ENCODE measurements around the gene IL6ST. TPM values are rescaled to one million over a fixed set of nuclear protein-coding genes. Genes with fewer than 3 reads are reported as not detected.
"Not testable (repeated sequence)": the region's sequence is repeated elsewhere in the genome, so short reads cannot be mapped to it uniquely, and the experiment has no call there.

Gene IL6ST
- total RNA-seq, 3 donors from 2014 or later, result 74.9 to 97.1 (median 79.1) TPM

DNA sequence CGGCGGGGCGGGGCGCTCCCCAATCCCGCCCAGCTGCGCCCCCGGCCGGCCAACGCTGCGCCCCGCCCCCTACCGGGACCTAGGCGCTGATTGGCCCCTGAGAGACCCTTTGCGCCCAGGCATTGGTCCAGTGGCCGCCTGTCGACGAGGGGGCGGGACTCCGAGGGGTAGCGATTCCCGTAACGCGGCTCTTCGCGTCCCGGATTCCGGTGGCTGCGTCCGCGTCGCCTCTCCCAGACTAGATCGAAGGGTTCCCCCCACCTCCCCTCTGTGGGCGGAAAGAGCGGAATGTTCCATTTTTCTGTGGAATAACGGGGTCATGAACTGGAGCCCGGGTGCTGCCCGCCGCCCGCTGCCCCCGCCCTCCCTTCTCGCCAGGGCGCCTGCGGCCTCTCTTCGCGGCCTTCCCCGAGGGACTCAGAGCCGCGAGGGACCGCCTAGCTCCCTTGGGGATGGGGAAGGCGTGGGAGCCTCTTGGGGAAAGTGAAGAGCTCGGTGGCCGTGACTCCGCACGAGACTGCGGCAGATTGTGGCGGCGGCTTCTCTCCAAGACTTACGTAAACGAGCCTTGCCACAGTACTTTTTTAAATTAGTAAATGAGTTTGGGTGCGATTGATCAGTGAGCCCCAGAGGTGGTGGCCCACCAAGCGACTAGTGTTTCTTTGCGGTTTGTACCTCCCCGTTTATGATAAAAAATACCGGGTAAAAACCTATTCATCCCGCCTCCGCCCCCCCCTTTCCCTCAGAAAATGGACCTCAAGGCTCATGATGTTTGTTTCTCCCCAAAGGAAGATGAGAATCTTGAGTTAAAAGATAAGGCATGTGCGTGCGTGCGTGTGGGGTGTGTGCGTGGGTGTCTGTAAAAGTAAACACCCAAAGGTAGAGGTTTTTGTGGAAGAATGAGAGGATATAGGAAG is 493 bp upstream of the IL6ST start:
- Mint-ChIP-seq H3K27me3 (ENCODE audit: low read depth) (no peaks in the 10 kb centered on the region), H3K9me3 (peaks cover 5% of the 10 kb centered on the region), H3K36me3 (ENCODE audit: insufficient read depth) (peaks cover 23% of the 10 kb centered on the region), H3K4me1 (ENCODE audit: low read depth) (peaks cover 50% of the 10 kb centered on the region), H3K4me3 (peak overlapping the region; percentile 99)
- ATAC-seq, result peak; percentile 89 to 92
- peak; percentile 96 for DNase-seq

DNA sequence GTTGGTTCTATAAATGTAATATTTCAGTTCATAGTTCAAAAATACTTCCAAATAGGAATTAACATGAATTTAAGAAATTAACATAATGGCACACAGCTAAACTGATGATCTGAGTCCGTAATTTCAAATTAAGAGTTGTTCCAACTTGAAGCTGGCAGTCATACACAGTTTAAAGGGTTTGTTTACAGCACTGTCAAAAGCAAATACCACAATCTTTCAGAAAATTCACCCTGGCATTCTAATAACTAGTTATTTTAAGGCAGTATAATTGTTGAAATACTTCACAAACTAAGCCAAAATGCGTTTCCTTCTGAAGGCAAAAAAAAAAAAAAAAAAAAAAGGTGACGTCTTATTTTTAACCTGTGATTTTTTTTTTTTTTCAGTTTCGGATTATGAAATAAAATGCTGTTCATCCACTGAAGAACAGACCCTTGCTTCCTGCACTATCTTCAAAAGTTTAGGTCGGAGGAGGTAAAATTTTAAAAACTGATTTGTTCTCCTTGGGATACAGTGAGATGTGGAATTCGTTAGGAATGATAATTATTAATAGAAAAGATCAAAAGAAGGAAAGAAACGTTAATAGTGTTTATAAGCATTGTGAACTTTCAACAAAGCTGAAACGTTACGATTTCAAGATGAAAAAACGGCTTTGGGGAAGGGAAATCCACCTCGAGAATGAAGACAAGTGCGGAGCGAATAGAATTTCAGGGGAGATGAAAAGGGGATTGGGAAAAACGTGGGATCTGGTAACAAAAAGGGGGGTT is 850 bp downstream of the IL6ST start:
- no peak for ATAC-seq
- Mint-ChIP-seq H3K36me3 (ENCODE audit: insufficient read depth) (peaks cover 28% of the 10 kb centered on the region), H3K4me3 (peak overlapping the region; percentile 99), H3K9me3 (peaks cover 5% of the 10 kb centered on the region), H3K27me3 (ENCODE audit: low read depth) (no peaks in the 10 kb centered on the region), H3K4me1 (ENCODE audit: low read depth) (peaks cover 63% of the 10 kb centered on the region)
- no peak for DNase-seq

DNA sequence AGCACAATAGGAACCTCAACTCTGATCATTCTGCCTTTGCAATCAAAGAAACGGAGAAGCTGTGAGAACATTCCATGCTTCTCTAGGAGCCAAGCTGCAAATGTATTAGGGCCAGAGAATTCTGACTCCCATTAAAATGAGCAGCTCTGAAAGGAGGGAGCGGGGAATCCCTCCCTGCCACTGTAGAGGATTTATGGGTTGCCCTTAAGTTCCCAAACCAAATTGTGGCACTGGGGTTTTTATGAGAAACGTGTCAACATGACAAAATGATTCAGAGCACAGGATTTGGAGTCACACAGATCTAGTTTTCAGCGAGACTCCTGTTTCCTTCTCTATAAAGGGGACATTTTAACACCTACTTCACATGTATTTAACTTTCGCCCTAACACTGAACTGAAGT is 1.8 kb downstream of the IL6ST start:
- H3K4me3 Mint-ChIP-seq, result peak overlapping the region; percentile 99
- no peaks in the 10 kb centered on the region for H3K27me3 Mint-ChIP-seq (ENCODE audit: low read depth)
- ATAC-seq (no peak), DNase-seq (no peak)
- peaks cover 28% of the 10 kb centered on the region for H3K36me3 Mint-ChIP-seq (ENCODE audit: insufficient read depth)
- peaks cover 63% of the 10 kb centered on the region for H3K4me1 Mint-ChIP-seq (ENCODE audit: low read depth)
- peaks cover 5% of the 10 kb centered on the region for H3K9me3 Mint-ChIP-seq

DNA sequence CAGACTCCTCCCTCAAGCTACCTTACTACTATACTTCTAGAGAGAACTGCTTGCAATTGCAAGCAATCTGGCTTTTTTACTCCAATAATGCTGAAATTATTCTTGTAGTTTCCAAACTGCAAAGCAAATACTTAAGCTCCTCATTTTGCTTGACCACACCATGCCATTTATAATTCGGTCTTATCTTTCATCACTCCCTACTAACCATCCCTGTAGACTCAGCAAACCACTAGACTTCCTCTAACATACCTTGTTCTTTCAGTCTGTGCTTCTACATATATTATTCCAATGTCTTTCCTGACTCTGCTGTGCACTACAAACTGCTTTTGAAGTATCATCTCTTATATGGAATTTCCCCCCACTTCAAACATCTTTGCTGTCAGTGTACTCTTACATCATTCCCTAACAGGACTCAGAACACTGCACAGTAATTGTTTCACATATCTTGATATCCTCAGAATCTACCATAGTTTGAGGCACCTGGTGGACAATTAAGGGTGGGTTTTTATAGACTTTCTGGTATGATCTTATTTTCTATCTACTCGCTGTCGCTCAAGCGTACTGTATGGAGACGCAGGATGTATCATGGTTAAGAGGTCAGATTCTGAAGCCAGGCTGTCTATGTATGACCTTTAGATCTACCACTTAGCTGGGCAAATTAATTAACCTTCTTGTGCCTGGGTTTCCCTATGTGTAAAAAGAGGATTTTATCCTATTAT is 2.8 kb downstream of the IL6ST start:
- Mint-ChIP-seq H3K4me1 (ENCODE audit: low read depth) (peaks cover 66% of the 10 kb centered on the region), H3K36me3 (ENCODE audit: insufficient read depth) (peaks cover 32% of the 10 kb centered on the region), H3K4me3 (peak overlapping the region; percentile 99), H3K9me3 (peaks cover 5% of the 10 kb centered on the region), H3K27me3 (ENCODE audit: low read depth) (no peaks in the 10 kb centered on the region)
- DNase-seq (no peak), ATAC-seq (no peak)

GRCh38 chr5:55990895-55991294 is 3.9 kb downstream of the IL6ST start:
- Mint-ChIP-seq H3K4me1 (ENCODE audit: low read depth) (peaks cover 65% of the 10 kb centered on the region), H3K4me3 (peak overlapping the region; percentile 99), H3K36me3 (ENCODE audit: insufficient read depth) (peaks cover 39% of the 10 kb centered on the region)
- H3K9me3 Mint-ChIP-seq; H3K27me3 Mint-ChIP-seq (ENCODE audit: low read depth); ATAC-seq; DNase-seq: not testable (repeated sequence)

- peaks cover 40% of the 10 kb centered on the region for H3K36me3 Mint-ChIP-seq (ENCODE audit: insufficient read depth)
- DNase-seq (no peak), ATAC-seq (no peak)
- H3K27me3 Mint-ChIP-seq (ENCODE audit: low read depth), result no peaks in the 10 kb centered on the region
- H3K4me3 Mint-ChIP-seq, result peak overlapping the region; percentile 99
- peaks cover 70% of the 10 kb centered on the region for H3K4me1 Mint-ChIP-seq (ENCODE audit: low read depth)
- peaks cover 5% of the 10 kb centered on the region for H3K9me3 Mint-ChIP-seq
Measured at GRCh38 chr5:55989860-55990259, 4.9 kb downstream of the IL6ST start.

GRCh38 chr5:55988979-55989638 is 5.7 kb downstream of the IL6ST start:
- Mint-ChIP-seq H3K36me3 (ENCODE audit: insufficient read depth) (peaks cover 40% of the 10 kb centered on the region), H3K4me3 (peak overlapping the region; percentile 99), H3K9me3 (peaks cover 5% of the 10 kb centered on the region), H3K27me3 (ENCODE audit: low read depth) (no peaks in the 10 kb centered on the region), H3K4me1 (ENCODE audit: low read depth) (peaks cover 77% of the 10 kb centered on the region)
- ATAC-seq, result no peak
- DNase-seq, result no peak

- H3K4me3 Mint-ChIP-seq, result peak overlapping the region; percentile 55
- peaks cover 40% of the 10 kb centered on the region for H3K36me3 Mint-ChIP-seq (ENCODE audit: insufficient read depth)
- H3K9me3 Mint-ChIP-seq; ATAC-seq; DNase-seq; H3K27me3 Mint-ChIP-seq (ENCODE audit: low read depth): not testable (repeated sequence)
- H3K4me1 Mint-ChIP-seq (ENCODE audit: low read depth), result peaks cover 80% of the 10 kb centered on the region
Measured at GRCh38 chr5:55988428-55988827, 6.3 kb downstream of the IL6ST start.

DNA sequence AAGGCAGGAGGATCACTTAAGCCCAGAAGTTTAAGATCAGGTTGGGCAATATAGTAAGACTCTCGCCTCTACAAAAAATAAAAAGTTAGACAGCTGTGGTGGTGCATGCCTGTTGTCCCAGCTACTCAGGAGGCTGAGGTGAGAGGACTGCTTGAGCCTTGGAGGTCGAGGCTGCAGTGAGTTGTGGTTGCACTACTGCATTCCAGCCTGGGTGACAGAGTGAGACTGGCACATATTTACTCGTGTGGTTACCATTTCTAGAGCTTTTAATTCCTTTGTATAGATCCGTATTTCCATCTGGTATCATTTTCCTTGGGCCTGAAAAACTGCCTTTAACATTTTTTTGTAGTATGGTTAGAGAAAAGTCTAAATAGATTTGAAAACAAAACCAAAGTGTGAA is 7.8 kb downstream of the IL6ST start:
- peaks cover 34% of the 10 kb centered on the region for H3K36me3 Mint-ChIP-seq (ENCODE audit: insufficient read depth)
- H3K4me3 Mint-ChIP-seq, result peak overlapping the region; percentile 9

DNA sequence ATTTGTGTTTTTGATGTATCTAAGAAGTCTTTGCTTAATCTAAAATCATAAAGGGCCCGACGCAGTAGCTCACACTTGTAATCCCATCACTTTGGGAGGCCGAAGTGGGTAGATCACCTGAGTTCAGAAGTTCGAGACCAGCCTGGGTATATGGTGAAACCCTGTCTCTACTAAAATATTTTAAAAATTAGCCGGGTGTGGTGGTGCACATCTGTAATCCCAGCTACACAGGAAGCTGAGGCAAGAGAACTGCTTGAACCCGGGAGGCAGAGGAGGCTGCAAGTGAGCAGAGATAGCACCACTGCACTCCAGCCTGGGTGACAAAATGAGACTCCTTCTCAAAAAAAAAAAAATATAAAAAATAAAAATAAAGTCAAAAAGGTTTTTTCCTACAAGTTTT is 9.6 kb downstream of the IL6ST start:
- Mint-ChIP-seq H3K36me3 (ENCODE audit: insufficient read depth) (peaks cover 18% of the 10 kb centered on the region), H3K9me3 (no peaks in the 10 kb centered on the region), H3K4me3 (peak overlapping the region; percentile 49), H3K4me1 (ENCODE audit: low read depth) (peaks cover 71% of the 10 kb centered on the region), H3K27me3 (ENCODE audit: low read depth) (no peaks in the 10 kb centered on the region)
- DNase-seq (no peak), ATAC-seq (no peak)

More for the DNA sequence above, 7.8 kb downstream of the IL6ST start:
- ATAC-seq (no peak), DNase-seq (no peak)
- peaks cover 5% of the 10 kb centered on the region for H3K9me3 Mint-ChIP-seq
- H3K27me3 Mint-ChIP-seq (ENCODE audit: low read depth), result no peaks in the 10 kb centered on the region
- peaks cover 84% of the 10 kb centered on the region for H3K4me1 Mint-ChIP-seq (ENCODE audit: low read depth)

DNA sequence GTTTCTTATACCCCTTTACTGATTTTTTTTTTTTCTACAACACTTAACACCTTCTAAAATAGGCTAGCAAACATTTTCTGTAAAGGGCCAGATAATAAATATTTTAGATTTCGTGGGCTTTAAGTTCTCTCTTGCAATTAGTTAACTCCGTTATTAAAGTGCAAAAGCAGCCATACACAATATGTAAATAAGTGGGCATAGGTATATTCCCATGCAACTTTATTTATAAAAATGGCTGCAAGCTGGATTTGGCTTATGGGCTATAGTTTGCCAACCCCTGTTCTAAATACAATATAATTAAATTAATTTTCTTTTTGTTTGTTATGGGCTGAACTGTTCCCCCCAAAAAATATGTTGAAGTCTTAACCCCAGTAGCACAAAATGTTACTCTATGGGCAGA is 10.8 kb downstream of the IL6ST start:
- Mint-ChIP-seq H3K4me1 (ENCODE audit: low read depth) (peaks cover 69% of the 10 kb centered on the region), H3K27me3 (ENCODE audit: low read depth) (no peaks in the 10 kb centered on the region), H3K9me3 (no peaks in the 10 kb centered on the region), H3K4me3 (no peak overlapping the region), H3K36me3 (ENCODE audit: insufficient read depth) (peaks cover 20% of the 10 kb centered on the region)
- ATAC-seq (no peak), DNase-seq (no peak)

GRCh38 chr5:55982957-55983381 is 11.8 kb downstream of the IL6ST start:
- no peaks in the 10 kb centered on the region for H3K27me3 Mint-ChIP-seq (ENCODE audit: low read depth)
- H3K4me1 Mint-ChIP-seq (ENCODE audit: low read depth), result peaks cover 73% of the 10 kb centered on the region
- ATAC-seq (peak; percentile 18 to 54), DNase-seq (no peak)
- H3K36me3 Mint-ChIP-seq (ENCODE audit: insufficient read depth), result peaks cover 24% of the 10 kb centered on the region
- H3K4me3 Mint-ChIP-seq, result peak overlapping the region; percentile 64
- no peaks in the 10 kb centered on the region for H3K9me3 Mint-ChIP-seq

DNA sequence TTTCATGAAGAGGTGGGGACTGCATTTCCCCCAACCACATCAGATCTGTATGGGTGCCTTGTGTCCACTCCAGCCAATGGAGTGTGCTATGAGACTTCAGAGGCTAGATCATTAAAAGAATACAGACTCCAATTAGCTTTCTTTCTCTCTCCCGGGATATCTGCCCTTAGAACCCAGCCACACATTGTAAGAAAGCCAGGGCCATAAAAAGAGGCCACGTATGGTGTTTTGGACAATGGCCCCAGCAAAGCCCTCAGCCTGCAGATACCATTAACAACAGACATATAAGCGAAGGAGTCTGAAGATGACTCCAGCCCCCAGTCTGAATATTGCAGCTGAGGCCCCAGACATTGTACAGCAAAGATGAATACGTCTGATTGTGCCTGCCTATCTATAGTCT is 21.5 kb downstream of the IL6ST start:
- Mint-ChIP-seq H3K4me1 (ENCODE audit: low read depth) (peaks cover 50% of the 10 kb centered on the region), H3K4me3 (no peak overlapping the region), H3K27me3 (ENCODE audit: low read depth) (no peaks in the 10 kb centered on the region), H3K9me3 (no peaks in the 10 kb centered on the region), H3K36me3 (ENCODE audit: insufficient read depth) (peaks cover 44% of the 10 kb centered on the region)
- DNase-seq (no peak), ATAC-seq (no peak)

DNA sequence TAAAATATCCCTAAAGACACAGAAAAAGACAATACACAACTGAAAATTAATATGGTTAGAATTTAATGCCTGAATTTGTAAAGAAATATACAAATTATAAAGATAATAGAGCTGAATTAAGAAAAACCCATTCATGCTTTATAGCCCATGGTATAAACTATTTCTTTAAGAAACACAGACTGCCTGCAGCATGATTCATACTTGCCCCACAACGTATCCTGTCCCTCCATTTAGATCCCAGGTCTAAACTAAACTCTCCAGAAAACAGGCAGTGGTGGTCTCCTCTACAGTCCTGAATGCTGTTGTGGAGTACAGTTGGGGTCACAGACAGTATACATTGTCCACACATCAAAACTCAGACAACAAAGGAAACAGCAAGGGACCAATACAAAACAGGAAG is 24.8 kb downstream of the IL6ST start:
- Mint-ChIP-seq H3K4me3 (no peak overlapping the region), H3K36me3 (ENCODE audit: insufficient read depth) (peaks cover 39% of the 10 kb centered on the region), H3K4me1 (ENCODE audit: low read depth) (peaks cover 42% of the 10 kb centered on the region), H3K9me3 (no peaks in the 10 kb centered on the region), H3K27me3 (ENCODE audit: low read depth) (no peaks in the 10 kb centered on the region)
- ATAC-seq (no peak), DNase-seq (no peak)
